SU-DHL-6 (cell line): ENCODE measurements around the gene HSD17B12.

Source experiments
- CTCF ChIP-seq: fragments of 200-600 bp; sonication (generic); IDR thresholded peaks from one replicate; pipeline ENCODE4 v1.5.1; 2017; ENCODE audit warnings: antibody characterized with exemption, mild to moderate bottlenecking, low read length, moderate library complexity; ENCODE audit not compliant: insufficient read depth, poor library complexity, severe bottlenecking
- EZH2phosphoT487 ChIP-seq: fragments of 200-600 bp; sonication (generic), shearing (Covaris generic); conservative IDR thresholded peaks from 2 replicates; pipeline ENCODE4 v1.6.1; 2018; ENCODE audit warnings: mild to moderate bottlenecking, antibody characterized with exemption, low read length, moderate library complexity, mixed read lengths

GRCh38 chr11:43866520-43866919, 186.0 kb downstream of the HSD17B12 start:
- TF ChIP-seq CTCF = no peak
- TF ChIP-seq EZH2phosphoT487 = no peak
